ENCODE data around the gene IKBKE.

Gene IKBKE

DNA sequence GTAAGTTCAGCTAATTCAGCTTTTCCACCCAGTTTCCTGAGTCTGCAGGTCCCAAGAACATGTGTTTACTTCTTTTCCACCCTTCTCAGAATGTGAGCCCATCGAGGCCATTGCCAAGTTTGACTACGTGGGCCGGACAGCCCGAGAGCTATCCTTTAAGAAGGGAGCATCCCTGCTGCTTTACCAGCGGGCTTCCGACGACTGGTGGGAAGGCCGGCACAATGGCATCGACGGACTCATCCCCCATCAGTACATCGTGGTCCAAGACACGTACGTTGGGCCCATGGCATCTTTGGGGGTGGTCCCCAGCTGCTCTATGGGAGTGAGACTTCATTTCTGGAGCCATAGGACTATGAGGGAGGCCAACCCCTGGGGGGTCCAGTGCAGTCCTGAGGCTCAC is 17.2 kb upstream of the IKBKE start:
- DNase-seq (ENCODE audit: low read depth in 2 of 2, low spot score in 1 of 2) = no peak

DNA sequence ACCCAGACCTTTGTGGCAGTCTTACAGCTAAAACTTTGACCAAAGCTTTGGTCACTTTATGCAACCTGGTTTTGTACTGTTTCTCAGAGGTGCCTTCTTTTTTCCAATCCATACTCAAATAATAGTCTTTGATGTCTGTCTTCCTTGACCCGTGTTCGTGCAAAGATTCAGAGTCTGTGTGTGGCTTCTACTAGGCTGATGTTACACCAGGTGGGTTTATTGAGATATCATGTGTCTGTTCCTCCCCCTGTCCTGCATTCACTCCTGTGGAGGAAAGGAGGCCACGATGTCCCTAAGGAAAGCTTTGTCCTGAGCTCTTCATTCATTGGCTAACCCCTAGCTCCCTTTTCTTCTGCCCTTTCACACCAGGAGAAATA is 15.0 kb upstream of the IKBKE start:
- no peak for DNase-seq (ENCODE audit: low read depth in 2 of 2, low spot score in 1 of 2)

- no peak for DNase-seq (ENCODE audit: low read depth in 2 of 2, low spot score in 1 of 2)
Measured at GRCh38 chr1:206455666-206456344, 14.5 kb upstream of the IKBKE start.

GRCh38 chr1:206456577-206457370 is 13.5 kb upstream of the IKBKE start:
- DNase-seq (ENCODE audit: low read depth in 2 of 2, low spot score in 1 of 2) = no peak

DNA sequence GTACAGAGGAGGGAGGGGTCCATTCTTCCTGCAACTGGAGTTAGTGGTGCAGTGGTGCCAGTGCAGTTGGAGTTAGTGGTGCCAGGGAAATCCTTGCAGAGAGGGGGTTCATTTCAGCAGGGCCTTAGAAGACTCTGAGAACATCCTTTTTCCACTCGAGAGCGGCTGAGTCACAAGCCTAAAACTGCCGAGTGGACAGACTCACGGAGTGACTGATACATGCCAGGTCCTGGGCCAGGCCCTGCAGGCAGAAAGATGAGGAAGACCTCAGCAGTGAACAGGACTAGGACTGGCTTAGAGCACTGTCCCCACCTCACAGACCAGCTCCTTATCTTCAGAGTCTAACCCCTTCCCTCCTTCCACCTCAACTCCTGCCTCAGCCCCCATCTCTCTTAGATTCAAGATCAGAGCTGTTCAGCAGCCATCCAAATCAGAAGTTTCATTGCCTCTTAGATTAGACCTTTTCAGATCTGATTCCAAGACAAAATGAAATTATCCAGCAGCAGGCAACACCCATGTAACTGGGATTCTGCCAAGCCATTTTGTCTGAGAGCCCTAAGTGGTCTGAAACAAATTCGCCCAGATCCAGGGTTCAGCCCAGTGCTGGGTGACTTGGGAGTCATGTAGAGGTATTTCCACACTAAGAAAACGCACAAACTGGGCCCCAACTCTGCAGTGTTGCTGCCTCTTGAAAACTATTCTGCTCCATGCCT is 12.7 kb upstream of the IKBKE start:
- no peak for DNase-seq (ENCODE audit: low read depth in 2 of 2, low spot score in 1 of 2)

DNA sequence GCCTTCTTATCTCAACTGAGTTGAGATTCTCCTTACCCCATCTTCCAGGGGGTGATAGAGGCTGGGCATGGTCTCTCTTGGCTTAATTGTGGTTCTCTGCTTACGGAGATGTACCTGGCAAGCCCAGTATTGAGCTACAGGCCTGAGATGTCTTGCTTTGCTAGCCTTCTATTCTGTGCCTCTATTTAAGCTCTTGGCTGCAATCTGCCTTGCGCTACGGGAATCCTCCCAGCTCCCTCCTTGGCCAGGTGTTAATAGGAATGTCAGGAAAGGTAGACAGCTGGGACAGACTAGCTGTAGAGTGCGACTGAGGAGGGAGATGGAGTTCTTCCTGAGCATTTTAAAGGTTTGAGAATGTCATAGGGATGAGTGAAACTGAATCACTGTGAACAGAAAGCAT is 10.6 kb upstream of the IKBKE start:
- no peak for DNase-seq (ENCODE audit: low read depth in 2 of 2, low spot score in 1 of 2)

DNA sequence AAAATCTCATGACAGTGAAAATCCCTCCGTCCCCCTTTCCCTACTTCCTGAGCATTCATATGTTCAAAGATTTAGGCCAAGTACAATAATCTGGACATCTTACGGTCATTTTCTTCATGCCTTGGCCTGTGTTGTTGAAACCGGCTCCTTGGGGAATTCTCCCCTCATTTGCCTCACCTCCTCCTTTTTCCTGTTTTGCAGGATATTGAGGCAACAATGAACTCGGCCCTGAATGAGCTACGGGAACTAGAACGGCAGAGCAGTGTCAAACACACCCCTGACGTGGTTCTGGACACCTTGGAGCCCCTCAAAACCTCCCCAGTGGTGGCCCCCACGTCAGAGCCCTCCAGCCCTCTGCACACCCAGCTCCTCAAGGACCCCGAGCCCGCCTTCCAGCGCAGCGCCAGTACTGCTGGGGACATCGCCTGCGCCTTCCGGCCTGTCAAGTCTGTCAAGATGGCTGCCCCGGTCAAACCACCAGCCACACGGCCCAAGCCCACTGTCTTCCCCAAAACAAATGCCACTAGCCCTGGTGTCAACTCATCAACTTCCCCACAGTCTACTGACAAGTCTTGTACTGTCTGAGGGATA is 9.3 kb upstream of the IKBKE start:
- DNase-seq (ENCODE audit: low read depth in 2 of 2, low spot score in 1 of 2) = no peak

DNA sequence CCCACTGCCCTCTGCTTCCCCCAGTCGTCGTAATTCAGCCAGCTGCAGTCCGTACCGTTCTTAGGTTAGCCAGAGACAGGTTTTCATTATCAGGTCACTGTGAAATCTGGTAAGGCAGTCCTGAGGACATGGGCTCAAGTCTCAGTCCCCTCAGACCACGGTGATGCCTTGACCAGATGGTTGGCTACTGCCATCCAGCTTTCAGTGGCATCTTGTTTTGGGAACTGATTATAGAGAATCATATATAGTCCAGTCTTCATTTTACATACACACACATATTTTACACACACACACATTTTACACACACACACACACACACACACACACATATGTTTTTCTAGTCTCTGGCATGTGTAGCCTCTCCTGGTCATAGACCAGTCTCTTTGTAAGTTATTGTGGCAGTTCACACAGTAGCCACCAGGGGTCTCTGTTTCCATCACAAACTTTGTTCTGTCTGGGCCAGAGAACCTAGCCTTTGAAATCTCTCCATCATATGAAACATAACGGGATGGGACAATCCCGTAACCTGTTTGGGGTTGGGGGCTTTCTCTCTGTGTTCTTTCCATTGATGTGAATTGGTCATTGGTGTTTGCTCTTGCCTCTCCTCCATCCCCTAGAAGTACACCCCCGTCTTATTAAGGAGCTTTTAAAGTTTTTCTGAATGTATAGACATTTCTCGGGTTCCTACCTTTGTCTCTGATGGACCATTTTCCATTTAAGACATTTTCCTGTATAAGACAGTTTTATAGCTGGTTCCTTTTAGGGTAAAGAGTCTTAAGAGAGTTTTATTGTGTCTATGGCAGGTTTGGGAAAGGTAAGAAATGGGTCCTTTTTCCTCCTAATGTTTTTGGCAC is 8.4 kb upstream of the IKBKE start:
- DNase-seq (ENCODE audit: low read depth in 2 of 2, low spot score in 1 of 2) = peak in 1 of 2 donors; percentile 69

DNA sequence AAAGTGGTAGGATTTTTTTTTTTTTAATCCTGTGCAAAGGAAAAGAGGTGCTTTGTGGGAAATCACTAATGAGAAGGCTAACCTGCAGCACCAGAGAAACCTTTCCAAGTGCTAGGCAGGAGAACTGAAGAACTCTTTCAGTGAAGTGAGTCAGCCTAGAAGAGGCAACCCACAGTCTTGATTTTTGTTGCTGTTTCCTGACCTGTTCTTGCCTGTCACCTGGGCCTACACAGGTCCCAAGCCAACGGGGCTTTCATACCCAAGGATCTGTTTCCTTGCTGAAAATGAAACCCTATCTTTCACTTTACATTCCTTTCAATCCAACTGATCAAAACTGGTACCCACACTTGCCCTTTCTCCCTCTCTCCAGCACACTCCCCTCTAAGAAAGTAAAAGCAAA is 7.1 kb upstream of the IKBKE start:
- no peak for DNase-seq (ENCODE audit: low read depth in 2 of 2, low spot score in 1 of 2)

DNA sequence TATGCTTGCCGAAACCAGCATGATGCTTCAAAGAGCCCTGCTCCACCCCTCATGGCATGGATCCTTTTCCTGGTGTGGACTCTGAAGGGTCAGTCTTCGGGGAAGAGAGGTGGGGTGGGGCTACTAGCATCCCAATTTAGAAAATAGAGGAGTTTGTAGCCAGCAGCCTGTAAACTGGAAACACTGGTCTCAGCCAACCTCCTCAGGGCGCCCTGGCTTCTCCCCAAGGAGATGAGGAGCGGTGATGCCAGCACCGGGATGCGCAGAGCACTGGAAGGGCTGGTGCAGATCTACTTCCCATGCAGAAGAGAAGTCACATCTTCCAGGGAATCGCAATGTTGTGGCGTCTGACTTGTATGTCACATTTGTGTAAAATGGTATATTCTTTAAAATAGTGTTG is 6.4 kb upstream of the IKBKE start:
- DNase-seq (ENCODE audit: low read depth in 2 of 2, low spot score in 1 of 2) = no peak

DNA sequence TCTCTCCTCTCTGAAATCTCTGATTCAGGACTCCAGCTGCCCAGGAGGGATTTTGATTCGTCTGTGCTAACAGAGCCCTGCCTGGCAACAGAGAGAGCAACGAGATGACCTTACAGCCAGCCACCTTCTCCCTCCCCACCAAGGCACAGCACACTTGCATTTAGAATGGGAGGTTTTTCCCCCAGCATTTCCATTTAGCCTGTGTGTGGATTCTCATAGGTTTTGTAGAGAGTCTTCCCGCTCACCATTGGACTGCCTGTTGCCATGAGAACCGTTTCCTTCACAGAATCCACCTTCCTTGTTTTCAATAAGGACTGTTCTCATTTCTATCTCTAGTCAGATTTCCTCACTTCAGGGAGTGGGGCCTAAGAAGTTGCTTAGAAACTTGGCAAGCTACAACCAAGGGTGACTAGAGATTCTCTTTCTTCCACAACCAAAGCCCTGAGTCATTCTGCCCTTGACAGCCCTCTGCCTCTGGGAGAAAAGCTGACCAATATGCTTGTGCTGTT is 5.8 kb upstream of the IKBKE start:
- no peak for DNase-seq (ENCODE audit: low read depth in 2 of 2, low spot score in 1 of 2)

DNA sequence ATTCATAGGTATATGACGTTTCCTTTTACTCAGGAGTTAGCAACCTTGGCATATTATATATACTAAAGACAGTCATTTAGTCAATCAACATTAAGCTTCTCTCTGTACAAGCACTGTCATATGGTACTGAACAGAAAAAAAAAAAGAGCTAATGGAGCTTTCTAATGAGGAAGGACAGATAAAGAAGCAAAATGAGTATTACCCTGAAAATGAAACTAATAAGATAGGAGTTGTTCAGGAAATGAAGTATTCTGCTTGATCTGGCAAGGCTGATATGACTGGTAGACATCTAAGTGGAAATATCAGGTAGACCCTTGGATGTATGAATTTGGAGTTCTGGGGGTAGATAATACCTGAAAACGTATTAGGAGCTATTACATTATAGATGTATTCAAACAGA is 4.3 kb upstream of the IKBKE start:
- no peak for DNase-seq (ENCODE audit: low read depth in 2 of 2, low spot score in 1 of 2)

DNA sequence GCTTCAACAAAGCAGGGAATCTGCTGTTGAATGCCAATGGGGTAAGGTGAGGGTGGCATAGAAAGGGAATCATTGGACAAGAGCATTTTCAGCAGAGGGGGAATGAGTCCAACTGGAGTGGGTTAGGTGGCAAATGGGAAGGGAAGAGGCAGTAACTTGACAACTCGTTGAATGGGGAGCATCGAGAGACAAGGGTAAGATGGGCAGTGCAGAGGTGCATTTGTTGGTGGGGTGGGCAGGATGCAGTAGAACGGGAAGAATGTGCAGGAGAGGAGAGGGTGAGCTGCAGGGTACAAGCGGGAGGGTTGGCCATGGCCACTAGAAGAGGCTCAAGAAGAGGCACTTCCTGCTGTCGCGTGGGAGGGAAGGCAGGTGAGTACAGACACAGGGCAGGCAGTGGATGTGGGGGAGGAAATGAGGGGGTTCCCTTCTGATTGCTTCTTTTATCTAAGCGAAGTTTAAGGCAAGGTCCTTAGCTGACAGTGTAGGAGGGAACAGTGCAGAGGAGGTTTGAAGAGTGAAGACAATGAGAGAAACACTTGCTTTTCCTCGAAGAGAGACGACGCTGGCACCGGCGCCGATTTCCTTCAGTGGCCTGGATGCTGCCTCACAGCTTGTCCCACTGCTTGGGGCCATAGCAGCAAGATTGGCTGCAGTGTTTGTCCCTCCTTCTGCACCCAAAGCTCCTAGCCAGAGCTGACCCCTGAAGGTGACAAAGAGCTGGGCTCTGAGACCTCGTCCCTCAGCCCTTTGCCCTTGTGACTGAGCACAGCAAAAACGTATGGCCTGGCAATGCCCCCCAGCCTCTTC is 3.2 kb upstream of the IKBKE start:
- no peak for DNase-seq (ENCODE audit: low read depth in 2 of 2, low spot score in 1 of 2)

- DNase-seq (ENCODE audit: low read depth in 2 of 2, low spot score in 1 of 2) = no peak
Measured at GRCh38 chr1:206467915-206468314, 2.4 kb upstream of the IKBKE start.

GRCh38 chr1:206468571-206468970 is 1.7 kb upstream of the IKBKE start:
- no peak for DNase-seq (ENCODE audit: low read depth in 2 of 2, low spot score in 1 of 2)

- no peak for DNase-seq (ENCODE audit: low read depth in 2 of 2, low spot score in 1 of 2)
Measured at GRCh38 chr1:206469411-206469932, 804 bp upstream of the IKBKE start.

DNA sequence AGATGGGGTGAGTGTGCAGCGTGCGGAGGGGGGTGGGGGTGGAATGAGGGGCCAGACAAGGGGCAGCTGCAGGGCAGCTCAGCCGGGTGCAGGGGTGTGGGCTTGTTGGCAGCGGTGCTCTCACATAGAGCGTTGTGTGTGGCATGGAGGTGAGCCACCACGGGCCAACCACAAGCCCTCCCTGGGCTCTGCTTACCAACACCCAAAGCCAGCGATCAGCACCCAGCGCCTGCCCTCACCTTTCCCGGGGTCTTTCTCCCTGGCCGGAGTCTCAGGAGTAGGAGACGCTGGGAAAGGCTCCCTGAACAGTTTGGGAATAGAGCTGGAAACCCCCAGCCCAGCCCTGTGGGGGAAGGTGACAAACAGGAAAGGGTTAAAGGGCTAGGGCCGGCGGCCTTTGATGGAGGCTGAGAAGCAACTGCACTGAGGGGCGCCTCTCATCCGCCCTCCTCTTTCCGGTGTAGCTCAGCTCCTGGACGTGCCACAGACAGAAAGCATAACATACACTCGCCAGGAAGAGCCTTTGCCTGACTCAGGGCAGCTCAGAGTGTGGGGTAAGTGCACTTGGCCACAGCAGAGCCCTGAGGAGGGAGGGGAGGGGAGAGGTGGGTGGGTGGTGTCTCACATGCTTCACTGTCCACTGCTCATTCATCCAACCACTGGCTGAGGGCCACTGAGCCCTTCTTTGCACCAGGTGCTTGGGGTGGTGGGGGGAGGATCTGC is 577 bp downstream of the IKBKE start:
- no peak for DNase-seq (ENCODE audit: low read depth in 2 of 2, low spot score in 1 of 2)

DNA sequence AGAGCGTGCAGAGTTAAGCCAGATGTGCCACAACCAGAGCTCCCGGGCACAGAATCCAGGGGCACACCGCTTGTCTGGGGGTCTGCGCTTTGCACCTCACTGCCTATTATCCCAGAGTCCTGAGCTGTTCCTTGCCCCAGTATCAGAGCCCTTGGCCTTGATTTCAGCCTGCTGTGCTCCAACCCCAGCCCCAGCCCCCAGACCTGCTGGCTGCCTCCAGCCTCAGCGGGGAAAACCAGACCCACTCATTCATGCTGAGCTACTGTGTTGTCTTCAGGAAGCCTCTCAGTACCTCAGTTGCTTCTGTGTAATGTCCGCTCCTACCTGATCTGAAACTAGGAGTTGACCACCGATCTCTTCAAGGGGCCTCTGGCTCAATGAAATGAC is 1.1 kb downstream of the IKBKE start:
- DNase-seq (ENCODE audit: low read depth in 2 of 2, low spot score in 1 of 2) = no peak

- DNase-seq (ENCODE audit: low read depth in 2 of 2, low spot score in 1 of 2) = no peak
Measured at GRCh38 chr1:206472024-206472423, 1.7 kb downstream of the IKBKE start.

All from stimulated activated CD8-positive, alpha-beta memory T cell treated with anti-CD3 and anti-CD28 coated beads, Interleukin-4, amount 100 ng/mL, for 4 hours (primary cell).